Measurements from ENCODE around the gene NLGN1.

The NLGN1 gene

DNA sequence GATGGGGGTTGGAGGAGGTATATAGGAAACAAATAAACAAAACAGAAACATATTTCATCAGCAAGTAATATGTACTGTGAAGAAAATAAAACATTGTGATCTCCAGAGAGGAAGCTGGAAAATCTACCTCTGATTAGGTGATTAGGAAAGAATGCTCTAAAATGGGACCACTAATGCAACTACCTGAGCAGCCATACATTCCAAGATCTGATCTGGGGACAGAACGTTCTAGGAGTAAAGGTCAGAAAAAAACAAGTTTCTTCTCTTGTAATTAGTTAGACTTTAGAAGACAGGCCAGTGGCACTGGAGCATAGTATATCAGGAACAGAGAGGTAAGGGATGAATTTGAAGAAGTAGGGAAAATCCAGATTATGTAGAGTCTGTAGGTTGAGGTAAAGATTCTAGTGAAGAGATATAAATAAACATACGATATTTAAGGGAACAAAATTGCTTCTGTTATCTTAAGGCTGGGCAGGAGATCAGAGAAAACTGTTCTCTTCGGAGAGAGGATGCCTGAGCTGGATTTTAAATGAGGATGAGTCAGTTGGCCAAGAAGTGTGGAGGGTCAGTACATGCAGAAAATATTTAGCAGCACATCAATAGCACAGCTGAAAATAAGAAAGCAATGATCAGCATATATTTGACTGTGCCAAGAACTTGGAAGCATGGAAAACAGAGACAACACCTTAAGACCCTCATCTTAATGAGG, 429.5 kb downstream of the NLGN1 start:
- H3K36me3 ChIP-seq (ENCODE audit: control insufficient read depth, insufficient read depth, low read length), result no peaks in the 10 kb centered on the region
- no peak overlapping the region for H3K27ac ChIP-seq (ENCODE audit: low read depth, low read length)
- H3K9me3 ChIP-seq (ENCODE audit: control insufficient read depth, insufficient read depth, low read length), result no peaks in the 10 kb centered on the region
- H3K27me3 ChIP-seq (ENCODE audit: control insufficient read depth, insufficient read depth, low read length), result no peaks in the 10 kb centered on the region
- no peak overlapping the region for H3K4me3 ChIP-seq (ENCODE audit: low read depth, low read length)
- H3K4me1 ChIP-seq (ENCODE audit: control insufficient read depth, insufficient read depth, low read length), result peaks cover 5% of the 10 kb centered on the region; the same call in 1 of the 2 replicates
- no peak overlapping the region for H3K9ac ChIP-seq (ENCODE audit: low read depth, low read length)

DNA sequence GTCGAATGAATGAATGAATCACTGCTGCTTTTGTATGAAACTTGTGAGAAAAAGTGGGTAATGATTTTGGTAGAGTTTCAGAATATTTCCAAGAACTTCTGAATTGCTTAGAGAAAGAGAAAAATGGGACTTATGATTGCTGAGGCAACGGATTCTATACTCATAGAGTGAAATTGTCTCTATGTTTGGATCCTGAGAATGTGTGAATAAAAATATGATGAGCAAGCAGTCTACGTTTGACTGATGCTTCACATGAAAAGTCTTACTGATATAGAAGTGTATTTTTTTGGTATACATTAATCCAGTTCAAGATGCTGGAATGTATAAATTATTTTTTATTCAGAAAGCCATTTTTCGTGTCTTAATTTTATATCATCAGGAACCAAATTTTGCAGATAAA, 441.1 kb downstream of the NLGN1 start:
- Histone ChIP-seq H3K9me3 (ENCODE audit: control insufficient read depth, insufficient read depth, low read length) (0 out of 2 replicates have a peak, but pooled peaks cover 7% of the 10 kb centered on the region), H3K9ac (ENCODE audit: low read depth, low read length) (no peak overlapping the region), H3K36me3 (ENCODE audit: control insufficient read depth, insufficient read depth, low read length) (no peaks in the 10 kb centered on the region), H3K27me3 (ENCODE audit: control insufficient read depth, insufficient read depth, low read length) (no peaks in the 10 kb centered on the region), H3K27ac (ENCODE audit: low read depth, low read length) (no peak overlapping the region), H3K4me1 (ENCODE audit: control insufficient read depth, insufficient read depth, low read length) (peaks cover 7% of the 10 kb centered on the region; the same call in 1 of the 2 replicates), H3K4me3 (ENCODE audit: low read depth, low read length) (no peak overlapping the region)

DNA sequence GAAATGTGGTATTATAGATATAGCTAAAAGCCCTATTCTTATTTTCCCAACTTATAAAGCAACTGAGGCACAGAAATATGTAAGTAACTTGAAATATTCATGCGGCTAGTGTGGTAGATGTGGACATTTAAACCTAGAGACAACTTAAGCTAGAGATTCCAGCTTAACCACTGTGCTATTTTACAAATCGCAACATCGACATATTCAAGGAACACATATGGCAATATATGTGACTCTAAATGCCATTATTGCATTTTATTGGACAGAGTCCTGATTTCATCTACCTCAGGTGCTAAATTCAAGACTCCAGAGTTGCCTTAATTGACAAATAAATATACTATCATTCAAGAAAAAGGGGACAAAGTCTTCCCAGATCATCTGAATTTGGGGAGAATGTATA, 442.3 kb downstream of the NLGN1 start:
- H3K36me3 ChIP-seq (ENCODE audit: control insufficient read depth, insufficient read depth, low read length), result no peaks in the 10 kb centered on the region
- peaks cover under 1% of the 10 kb centered on the region; the same call in 1 of the 2 replicates for H3K4me1 ChIP-seq (ENCODE audit: control insufficient read depth, insufficient read depth, low read length)
- H3K9ac ChIP-seq (ENCODE audit: low read depth, low read length), result no peak overlapping the region
- H3K27ac ChIP-seq (ENCODE audit: low read depth, low read length), result no peak overlapping the region
- no peaks in the 10 kb centered on the region for H3K27me3 ChIP-seq (ENCODE audit: control insufficient read depth, insufficient read depth, low read length)
- H3K9me3 ChIP-seq (ENCODE audit: control insufficient read depth, insufficient read depth, low read length), result 0 out of 2 replicates have a peak, but pooled peaks cover 7% of the 10 kb centered on the region
- H3K4me3 ChIP-seq (ENCODE audit: low read depth, low read length), result no peak overlapping the region

DNA sequence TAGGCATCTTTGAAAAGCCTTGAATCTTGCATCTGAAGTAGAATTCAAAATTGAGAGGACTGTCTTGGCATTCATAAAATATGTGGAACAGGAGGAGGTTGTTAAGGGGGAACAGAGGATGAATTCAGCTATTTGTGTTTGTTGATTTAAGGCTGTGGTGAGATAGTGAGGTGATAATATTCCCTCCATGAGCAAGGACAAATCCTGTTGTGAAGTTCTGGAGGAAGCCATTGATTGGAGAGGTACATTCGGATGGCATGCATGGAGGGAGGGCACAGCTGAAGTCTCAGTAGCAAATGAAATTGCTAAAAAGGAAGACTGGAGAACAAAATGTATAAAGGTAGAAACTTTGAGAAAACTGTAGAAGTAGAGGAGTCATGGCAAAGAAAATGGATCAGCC, 443.8 kb downstream of the NLGN1 start:
- H3K27me3 ChIP-seq (ENCODE audit: control insufficient read depth, insufficient read depth, low read length), result no peaks in the 10 kb centered on the region
- 0 out of 2 replicates have a peak, but pooled peaks cover 7% of the 10 kb centered on the region for H3K9me3 ChIP-seq (ENCODE audit: control insufficient read depth, insufficient read depth, low read length)
- no peak overlapping the region for H3K4me3 ChIP-seq (ENCODE audit: low read depth, low read length)
- H3K4me1 ChIP-seq (ENCODE audit: control insufficient read depth, insufficient read depth, low read length), result no peaks in the 10 kb centered on the region
- no peak overlapping the region for H3K27ac ChIP-seq (ENCODE audit: low read depth, low read length)
- H3K36me3 ChIP-seq (ENCODE audit: control insufficient read depth, insufficient read depth, low read length), result no peaks in the 10 kb centered on the region
- no peak overlapping the region for H3K9ac ChIP-seq (ENCODE audit: low read depth, low read length)

DNA sequence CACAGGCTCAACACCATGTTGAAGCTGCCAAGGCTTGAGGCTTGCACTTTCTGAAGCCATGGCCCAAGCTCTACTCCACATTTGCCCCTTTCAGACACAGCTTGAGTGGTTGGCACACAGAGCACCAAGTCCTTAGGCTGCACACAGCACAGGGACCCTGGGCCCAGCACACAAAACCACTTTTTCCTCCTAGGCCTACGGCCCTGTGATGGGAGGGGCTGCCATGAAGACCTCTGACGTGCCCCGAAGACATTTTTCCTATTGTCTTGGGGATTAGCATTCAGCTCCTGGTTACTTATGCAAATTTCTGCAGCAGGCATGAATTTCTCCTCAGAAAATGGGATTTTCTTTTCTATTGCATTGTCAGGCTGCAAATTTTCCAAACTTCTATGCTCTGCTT, 445.5 kb downstream of the NLGN1 start:
- Histone ChIP-seq H3K27me3 (ENCODE audit: control insufficient read depth, insufficient read depth, low read length) (no peaks in the 10 kb centered on the region), H3K9ac (ENCODE audit: low read depth, low read length) (no peak overlapping the region), H3K36me3 (ENCODE audit: control insufficient read depth, insufficient read depth, low read length) (no peaks in the 10 kb centered on the region), H3K9me3 (ENCODE audit: control insufficient read depth, insufficient read depth, low read length) (0 out of 2 replicates have a peak, but pooled peaks cover 7% of the 10 kb centered on the region), H3K27ac (ENCODE audit: low read depth, low read length) (no peak overlapping the region), H3K4me1 (ENCODE audit: control insufficient read depth, insufficient read depth, low read length) (no peaks in the 10 kb centered on the region), H3K4me3 (ENCODE audit: low read depth, low read length) (no peak overlapping the region)

DNA sequence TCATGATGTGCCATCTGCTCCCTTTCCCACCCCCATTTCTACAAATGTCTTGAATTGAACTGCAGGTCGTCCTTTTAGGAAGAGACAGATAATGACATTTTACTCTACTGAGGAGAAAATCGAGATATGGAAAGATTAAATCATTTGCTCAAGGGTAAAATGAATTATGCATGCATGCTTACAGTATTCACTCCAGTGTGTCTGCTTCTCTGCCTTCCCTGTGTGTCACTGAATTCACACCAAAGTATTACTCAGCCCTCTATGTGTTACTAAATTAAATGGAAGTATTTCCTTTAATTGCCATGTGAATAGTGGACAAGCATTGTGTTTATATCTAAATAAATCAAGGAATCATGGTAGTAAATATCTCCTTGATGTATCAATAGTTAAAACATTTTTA, 449.0 kb downstream of the NLGN1 start:
- H3K27me3 ChIP-seq (ENCODE audit: control insufficient read depth, insufficient read depth, low read length), result no peaks in the 10 kb centered on the region
- 0 out of 2 replicates have a peak, but pooled peaks cover 7% of the 10 kb centered on the region for H3K9me3 ChIP-seq (ENCODE audit: control insufficient read depth, insufficient read depth, low read length)
- H3K36me3 ChIP-seq (ENCODE audit: control insufficient read depth, insufficient read depth, low read length), result no peaks in the 10 kb centered on the region
- H3K4me1 ChIP-seq (ENCODE audit: control insufficient read depth, insufficient read depth, low read length), result no peaks in the 10 kb centered on the region
- no peak overlapping the region for H3K9ac ChIP-seq (ENCODE audit: low read depth, low read length)
- no peak overlapping the region for H3K27ac ChIP-seq (ENCODE audit: low read depth, low read length)
- H3K4me3 ChIP-seq (ENCODE audit: low read depth, low read length), result no peak overlapping the region

DNA sequence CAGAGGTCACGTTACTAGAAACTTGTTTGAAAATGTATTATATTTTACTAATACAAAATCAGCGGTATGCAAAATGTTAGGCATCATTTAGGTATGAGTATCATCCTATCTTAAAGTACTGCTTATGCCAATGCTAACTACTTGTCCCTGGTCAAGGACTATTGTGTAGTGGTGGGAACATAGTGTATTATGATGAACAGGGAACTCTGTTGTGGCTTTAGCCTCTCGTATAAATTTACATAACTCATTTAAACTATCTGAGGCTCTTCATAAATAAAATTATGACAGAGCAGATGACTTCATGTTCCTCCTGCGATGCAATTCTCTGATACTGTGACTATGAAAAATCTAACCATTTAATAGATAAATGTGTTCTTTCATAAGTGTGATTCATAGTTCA, 451.9 kb downstream of the NLGN1 start:
- Histone ChIP-seq H3K27ac (ENCODE audit: low read depth, low read length) (no peak overlapping the region), H3K27me3 (ENCODE audit: control insufficient read depth, insufficient read depth, low read length) (no peaks in the 10 kb centered on the region), H3K36me3 (ENCODE audit: control insufficient read depth, insufficient read depth, low read length) (no peaks in the 10 kb centered on the region), H3K9ac (ENCODE audit: low read depth, low read length) (no peak overlapping the region), H3K9me3 (ENCODE audit: control insufficient read depth, insufficient read depth, low read length) (no peaks in the 10 kb centered on the region), H3K4me1 (ENCODE audit: control insufficient read depth, insufficient read depth, low read length) (no peaks in the 10 kb centered on the region), H3K4me3 (ENCODE audit: low read depth, low read length) (no peak overlapping the region)

DNA sequence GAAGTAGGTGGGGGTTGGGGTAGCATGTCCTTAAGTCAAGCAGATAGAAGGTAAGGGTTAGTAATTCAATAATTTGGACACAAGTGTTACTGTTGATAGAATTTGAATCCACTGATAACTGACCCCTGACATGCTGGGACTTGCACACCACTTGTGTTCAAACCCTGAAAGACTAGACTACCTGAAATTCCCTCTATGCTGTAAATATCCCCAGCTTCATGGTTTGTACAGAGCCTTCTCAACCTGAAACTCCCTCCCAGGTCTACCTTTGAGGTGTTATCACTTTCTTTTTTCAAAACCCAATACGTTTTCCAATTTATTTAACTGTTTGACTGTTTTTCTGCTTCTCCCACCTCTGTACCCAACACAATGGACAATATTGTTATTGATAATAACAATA, 459.6 kb downstream of the NLGN1 start:
- Histone ChIP-seq H3K4me3 (ENCODE audit: low read depth, low read length) (no peak overlapping the region), H3K9ac (ENCODE audit: low read depth, low read length) (no peak overlapping the region), H3K4me1 (ENCODE audit: control insufficient read depth, insufficient read depth, low read length) (no peaks in the 10 kb centered on the region), H3K9me3 (ENCODE audit: control insufficient read depth, insufficient read depth, low read length) (no peaks in the 10 kb centered on the region), H3K27ac (ENCODE audit: low read depth, low read length) (no peak overlapping the region), H3K36me3 (ENCODE audit: control insufficient read depth, insufficient read depth, low read length) (no peaks in the 10 kb centered on the region), H3K27me3 (ENCODE audit: control insufficient read depth, insufficient read depth, low read length) (no peaks in the 10 kb centered on the region)

DNA sequence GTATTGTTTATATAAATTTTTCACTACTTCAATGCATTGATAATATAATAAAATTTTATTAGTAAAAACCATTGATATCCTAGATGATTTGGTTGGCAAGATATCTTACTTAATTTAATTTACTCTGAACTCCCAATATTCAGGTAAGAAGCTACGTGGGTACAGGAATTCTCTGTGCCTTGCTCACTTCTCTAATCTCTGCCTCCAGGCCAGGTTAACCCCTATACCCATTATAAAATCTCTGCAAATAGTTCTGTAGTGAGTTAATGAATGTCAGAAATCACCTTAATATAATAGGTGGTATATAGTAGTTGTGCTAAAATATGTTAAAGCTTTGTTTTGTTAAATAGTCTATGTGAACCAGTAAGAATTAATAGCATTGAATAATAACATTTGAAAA, 465.2 kb downstream of the NLGN1 start:
- H3K9ac ChIP-seq (ENCODE audit: low read depth, low read length), result no peak overlapping the region
- no peaks in the 10 kb centered on the region for H3K27me3 ChIP-seq (ENCODE audit: control insufficient read depth, insufficient read depth, low read length)
- no peak overlapping the region for H3K4me3 ChIP-seq (ENCODE audit: low read depth, low read length)
- no peak overlapping the region for H3K27ac ChIP-seq (ENCODE audit: low read depth, low read length)
- H3K4me1 ChIP-seq (ENCODE audit: control insufficient read depth, insufficient read depth, low read length), result peaks cover 27% of the 10 kb centered on the region
- H3K36me3 ChIP-seq (ENCODE audit: control insufficient read depth, insufficient read depth, low read length), result no peaks in the 10 kb centered on the region
- H3K9me3 ChIP-seq (ENCODE audit: control insufficient read depth, insufficient read depth, low read length), result no peaks in the 10 kb centered on the region

DNA sequence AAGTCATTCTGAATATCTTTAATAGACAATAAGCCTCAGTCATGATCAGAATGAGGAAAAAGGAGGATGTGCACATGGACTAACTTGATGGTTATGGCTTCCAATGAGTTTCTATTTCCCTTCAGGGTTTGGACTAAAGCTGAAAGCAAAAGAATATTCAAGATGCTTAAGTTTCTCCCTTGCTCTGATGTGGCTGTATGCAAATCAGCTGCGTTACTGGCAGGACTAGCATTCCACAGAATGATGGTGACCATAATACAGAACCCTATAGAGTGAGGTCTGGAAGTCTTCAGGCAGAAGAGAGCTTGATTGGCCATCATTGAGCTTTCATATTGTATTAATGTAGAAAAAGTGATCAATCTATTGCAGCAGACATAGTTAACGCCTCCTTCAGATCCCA, 466.0 kb downstream of the NLGN1 start:
- Histone ChIP-seq H3K27me3 (ENCODE audit: control insufficient read depth, insufficient read depth, low read length) (no peaks in the 10 kb centered on the region), H3K4me1 (ENCODE audit: control insufficient read depth, insufficient read depth, low read length) (peaks cover 27% of the 10 kb centered on the region), H3K27ac (ENCODE audit: low read depth, low read length) (no peak overlapping the region)

DNA sequence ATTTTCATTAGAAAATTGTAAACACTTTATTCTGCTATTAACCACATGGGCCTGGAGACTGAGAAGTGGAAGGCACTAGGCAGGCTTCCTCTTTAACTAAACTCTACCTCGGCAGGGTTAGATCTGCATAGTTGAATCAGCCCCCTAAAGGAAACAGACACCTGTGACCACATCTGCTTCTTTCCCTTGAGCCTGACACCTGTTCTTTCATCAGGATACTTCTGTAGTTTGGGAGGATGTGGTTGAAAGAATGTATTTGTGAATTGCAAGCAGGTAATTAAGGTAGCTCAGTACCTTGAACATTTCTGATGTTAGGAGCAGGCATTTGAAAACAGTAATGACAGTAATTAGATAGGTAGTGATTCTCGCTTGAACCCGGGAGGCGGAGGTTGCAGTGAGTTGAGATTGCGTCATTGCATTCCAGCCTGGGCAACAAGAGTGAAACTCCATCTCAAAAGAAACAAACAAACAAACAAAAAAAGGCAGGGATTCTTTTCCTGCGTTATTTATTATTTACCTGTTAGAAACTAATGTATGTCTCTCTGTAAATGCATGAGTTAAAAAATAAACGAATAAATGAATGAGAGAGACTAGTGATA, 468.5 kb downstream of the NLGN1 start:
- no peaks in the 10 kb centered on the region for H3K36me3 ChIP-seq (ENCODE audit: control insufficient read depth, insufficient read depth, low read length)
- H3K9me3 ChIP-seq (ENCODE audit: control insufficient read depth, insufficient read depth, low read length), result no peaks in the 10 kb centered on the region
- H3K4me3 ChIP-seq (ENCODE audit: low read depth, low read length), result peak overlapping the region; percentile 48
- peak overlapping the region; percentile 45; the same call in 1 of the 2 replicates for H3K9ac ChIP-seq (ENCODE audit: low read depth, low read length)
- peaks cover 27% of the 10 kb centered on the region for H3K4me1 ChIP-seq (ENCODE audit: control insufficient read depth, insufficient read depth, low read length)
- H3K27ac ChIP-seq (ENCODE audit: low read depth, low read length), result peak overlapping the region; percentile 46
- H3K27me3 ChIP-seq (ENCODE audit: control insufficient read depth, insufficient read depth, low read length), result no peaks in the 10 kb centered on the region

More for the DNA sequence above, 466.0 kb downstream of the NLGN1 start:
- no peak overlapping the region for H3K9ac ChIP-seq (ENCODE audit: low read depth, low read length)
- no peaks in the 10 kb centered on the region for H3K36me3 ChIP-seq (ENCODE audit: control insufficient read depth, insufficient read depth, low read length)
- H3K9me3 ChIP-seq (ENCODE audit: control insufficient read depth, insufficient read depth, low read length), result no peaks in the 10 kb centered on the region
- no peak overlapping the region for H3K4me3 ChIP-seq (ENCODE audit: low read depth, low read length)
